OCI-LY1 (cell line): Measurements from ENCODE around the gene CDC45.

ENCODE experiments used
- H2AFZ ChIP-seq: fragments of 200-600 bp; sonication (generic), shearing (Covaris generic); 2 replicates; pipeline ENCODE4 v1.6.0; 2014; ENCODE audit warnings: antibody characterized with exemption, mild to moderate bottlenecking, low read length
- H3F3A ChIP-seq: fragments of 200-600 bp; sonication (generic), shearing (Covaris generic); 2 replicates; pipeline ENCODE4 v1.6.0; 2014; ENCODE audit warnings: mild to moderate bottlenecking, antibody characterized with exemption, low read length, moderate library complexity; ENCODE audit not compliant: insufficient read depth
- H3K27ac ChIP-seq: fragments of 200-600 bp; sonication (generic); 2 replicates; pipeline ENCODE4 v1.5.1; 2014; ENCODE audit warnings: low read length, mixed run types, mild to moderate bottlenecking, low read depth; ENCODE audit not compliant: poor library complexity, severe bottlenecking
- H3K27me3 ChIP-seq: fragments of 200-600 bp; sonication (generic); 2 replicates; pipeline ENCODE4 v1.6.0; 2014; ENCODE audit warnings: antibody characterized with exemption, mild to moderate bottlenecking, low read length, moderate library complexity; ENCODE audit not compliant: insufficient read depth
- H3K36me3 ChIP-seq: fragments of 200-600 bp; sonication (generic); 2 replicates; pipeline ENCODE4 v1.6.1; 2014; ENCODE audit warnings: mild to moderate bottlenecking, antibody characterized with exemption, low read length, moderate library complexity, mixed read lengths; ENCODE audit not compliant: insufficient read depth
- H3K4me1 ChIP-seq: fragments of 200-600 bp; sonication (generic); 2 replicates; pipeline ENCODE4 v1.5.1; 2014; ENCODE audit warnings: mild to moderate bottlenecking, low read length, moderate library complexity; ENCODE audit not compliant: insufficient read depth, severe bottlenecking
- H3K4me2 ChIP-seq: fragments of 200-600 bp; sonication (generic), shearing (Covaris generic); 2 replicates; pipeline ENCODE4 v1.6.1; 2014; ENCODE audit warnings: low read length
- H3K4me3 ChIP-seq: fragments of 200-600 bp; sonication (generic); 2 replicates; pipeline ENCODE4 v1.5.1; 2014; ENCODE audit warnings: low read length, low read depth, mild to moderate bottlenecking, mixed read lengths; ENCODE audit not compliant: poor library complexity, severe bottlenecking
- H3K79me2 ChIP-seq: fragments of 200-600 bp; shearing (Covaris generic); 2 replicates; pipeline ENCODE4 v1.6.1; 2016; ENCODE audit warnings: mixed run types, low read length, mixed read lengths; ENCODE audit not compliant: insufficient read depth
- H3K9ac ChIP-seq: fragments of 200-600 bp; sonication (generic), shearing (Covaris generic); 2 replicates; pipeline ENCODE4 v1.6.1; 2014; ENCODE audit warnings: mild to moderate bottlenecking, low read length, mixed read lengths
- H3K9me2 ChIP-seq: fragments of 200-600 bp; sonication (generic), shearing (Covaris generic); 2 replicates; pipeline ENCODE4 v1.6.1; 2014; ENCODE audit warnings: low read depth, mild to moderate bottlenecking, low read length, mixed read lengths
- H3K9me3 ChIP-seq: fragments of 200-600 bp; shearing (Covaris generic); 2 replicates; pipeline ENCODE4 v1.6.1; 2014; ENCODE audit warnings: low read length, mixed read lengths
- H4K20me1 ChIP-seq: fragments of 200-600 bp; sonication (generic), shearing (Covaris generic); 2 replicates; pipeline ENCODE4 v1.6.0; 2016; ENCODE audit warnings: mild to moderate bottlenecking, low read length; ENCODE audit not compliant: insufficient read depth
- EZH2 ChIP-seq: fragments of 200-600 bp; sonication (generic), shearing (Covaris generic); IDR thresholded peaks from 2 replicates; pipeline ENCODE4 v1.8.0; 2017; ENCODE audit warnings: borderline replicate concordance, mixed run types, mild to moderate bottlenecking, antibody characterized with exemption, low read length, moderate library complexity, mixed read lengths
- TF ChIP-seq, protein P1 (sequence below): fragments of 200-600 bp; sonication (generic), shearing (Covaris generic); IDR thresholded peaks from 2 replicates; pipeline ENCODE4 v1.5.1; 2017; ENCODE audit warnings: mild to moderate bottlenecking, antibody characterized with exemption, low read length, moderate library complexity, mixed read lengths

The CDC45 gene

DNA sequence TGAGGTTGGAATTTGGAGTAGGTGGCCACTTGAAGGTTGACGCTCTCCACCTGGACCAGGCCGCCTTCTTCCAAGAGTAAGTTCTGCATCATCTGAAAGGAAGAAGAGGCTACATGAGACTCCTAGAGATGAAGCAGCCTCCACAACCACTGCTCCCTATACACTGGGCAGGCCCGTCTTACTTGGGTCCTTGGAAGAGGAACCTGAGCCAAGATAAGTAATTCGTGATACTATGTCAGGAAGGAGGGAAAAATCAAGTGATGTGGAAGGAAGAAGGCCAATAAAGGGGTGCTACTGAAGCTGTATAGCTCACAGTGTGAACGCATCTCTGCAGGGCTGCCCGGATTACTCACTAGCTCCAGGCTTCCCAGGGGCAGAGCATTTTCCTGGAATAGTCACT lies 11.8 kb upstream of the CDC45 start:
- no peaks in the 10 kb centered on the region for H3K9me3 ChIP-seq
- H3K4me1 ChIP-seq: no peaks in the 10 kb centered on the region
- no peak overlapping the region for H3K9ac ChIP-seq
- no peaks in the 10 kb centered on the region for H3F3A ChIP-seq
- no peak overlapping the region for H2AFZ ChIP-seq
- H3K27me3 ChIP-seq: no peaks in the 10 kb centered on the region
- H3K4me2 ChIP-seq: no peak overlapping the region
- H3K9me2 ChIP-seq: no peaks in the 10 kb centered on the region
- no peak overlapping the region for H3K27ac ChIP-seq
- peaks cover 96% of the 10 kb centered on the region for H3K36me3 ChIP-seq
- no peaks in the 10 kb centered on the region for H3K79me2 ChIP-seq
- H4K20me1 ChIP-seq: no peaks in the 10 kb centered on the region
- TF ChIP-seq, protein P1, sequence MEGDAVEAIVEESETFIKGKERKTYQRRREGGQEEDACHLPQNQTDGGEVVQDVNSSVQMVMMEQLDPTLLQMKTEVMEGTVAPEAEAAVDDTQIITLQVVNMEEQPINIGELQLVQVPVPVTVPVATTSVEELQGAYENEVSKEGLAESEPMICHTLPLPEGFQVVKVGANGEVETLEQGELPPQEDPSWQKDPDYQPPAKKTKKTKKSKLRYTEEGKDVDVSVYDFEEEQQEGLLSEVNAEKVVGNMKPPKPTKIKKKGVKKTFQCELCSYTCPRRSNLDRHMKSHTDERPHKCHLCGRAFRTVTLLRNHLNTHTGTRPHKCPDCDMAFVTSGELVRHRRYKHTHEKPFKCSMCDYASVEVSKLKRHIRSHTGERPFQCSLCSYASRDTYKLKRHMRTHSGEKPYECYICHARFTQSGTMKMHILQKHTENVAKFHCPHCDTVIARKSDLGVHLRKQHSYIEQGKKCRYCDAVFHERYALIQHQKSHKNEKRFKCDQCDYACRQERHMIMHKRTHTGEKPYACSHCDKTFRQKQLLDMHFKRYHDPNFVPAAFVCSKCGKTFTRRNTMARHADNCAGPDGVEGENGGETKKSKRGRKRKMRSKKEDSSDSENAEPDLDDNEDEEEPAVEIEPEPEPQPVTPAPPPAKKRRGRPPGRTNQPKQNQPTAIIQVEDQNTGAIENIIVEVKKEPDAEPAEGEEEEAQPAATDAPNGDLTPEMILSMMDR: no peak
- TF ChIP-seq EZH2: no peak
- no peak overlapping the region for H3K4me3 ChIP-seq

DNA sequence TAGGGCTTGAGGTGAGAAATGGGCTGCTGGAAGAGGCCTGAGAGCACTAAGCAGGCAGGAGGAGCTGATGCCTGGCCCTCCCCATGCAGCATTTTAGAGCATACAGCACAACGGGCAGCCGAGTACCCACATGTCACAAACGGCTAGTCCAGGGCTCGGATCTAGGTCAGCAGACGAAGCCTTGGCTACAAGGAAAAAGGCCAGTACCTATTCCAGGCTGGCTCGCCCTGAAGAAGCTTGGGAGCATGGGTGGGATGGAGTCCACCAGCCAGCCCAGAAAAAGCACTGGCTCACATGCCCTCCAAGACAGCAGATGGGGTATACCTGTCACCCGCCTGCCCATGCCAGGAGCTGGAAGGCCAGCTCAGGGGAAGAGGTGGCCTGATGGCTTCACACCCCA lies 10.3 kb upstream of the CDC45 start:
- peaks cover 93% of the 10 kb centered on the region for H3K36me3 ChIP-seq

DNA sequence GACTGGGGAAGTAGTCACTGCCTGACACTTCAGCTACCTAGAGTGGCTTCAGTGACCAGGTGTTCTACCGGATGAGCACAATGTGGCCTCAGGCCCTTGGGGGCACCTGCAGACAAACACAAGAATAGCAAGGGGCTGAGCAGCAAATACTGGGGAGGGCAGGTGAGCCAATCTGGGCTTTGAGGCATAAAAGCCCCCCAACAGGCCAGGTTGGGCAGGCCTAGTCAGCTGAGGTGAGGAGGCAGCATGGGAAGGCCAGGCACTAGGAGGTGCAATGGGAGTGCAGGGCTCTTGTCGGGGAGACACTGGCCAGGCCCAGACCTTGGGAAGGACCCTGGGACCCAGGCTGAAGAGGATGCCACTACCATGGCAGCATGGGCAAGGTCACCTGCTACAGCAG lies 9.7 kb upstream of the CDC45 start:
- H4K20me1 ChIP-seq: no peaks in the 10 kb centered on the region
- no peaks in the 10 kb centered on the region for H3K9me2 ChIP-seq
- no peak for TF ChIP-seq EZH2
- TF ChIP-seq, protein P1: no peak
- H3F3A ChIP-seq: no peaks in the 10 kb centered on the region
- peaks cover 93% of the 10 kb centered on the region for H3K36me3 ChIP-seq
- H2AFZ ChIP-seq: no peak overlapping the region
- H3K27ac ChIP-seq: no peak overlapping the region
- H3K4me1 ChIP-seq: no peaks in the 10 kb centered on the region
- H3K79me2 ChIP-seq: no peaks in the 10 kb centered on the region
- no peak overlapping the region for H3K4me2 ChIP-seq
- H3K27me3 ChIP-seq: no peaks in the 10 kb centered on the region
- no peak overlapping the region for H3K9ac ChIP-seq
- H3K9me3 ChIP-seq: no peaks in the 10 kb centered on the region
- no peak overlapping the region for H3K4me3 ChIP-seq

More for the DNA sequence above, 10.3 kb upstream of the CDC45 start:
- H3K9me3 ChIP-seq: no peaks in the 10 kb centered on the region
- no peaks in the 10 kb centered on the region for H3K79me2 ChIP-seq
- H3K9me2 ChIP-seq: no peaks in the 10 kb centered on the region
- no peak overlapping the region for H3K9ac ChIP-seq
- no peak overlapping the region for H3K4me3 ChIP-seq
- TF ChIP-seq, protein P1: no peak
- TF ChIP-seq EZH2: no peak
- no peak overlapping the region for H3K27ac ChIP-seq
- no peaks in the 10 kb centered on the region for H3K4me1 ChIP-seq
- no peak overlapping the region for H3K4me2 ChIP-seq
- H4K20me1 ChIP-seq: no peaks in the 10 kb centered on the region
- H3K27me3 ChIP-seq: no peaks in the 10 kb centered on the region
- H3F3A ChIP-seq: no peaks in the 10 kb centered on the region
- H2AFZ ChIP-seq: no peak overlapping the region
